HG03159 (cell line): ENCODE data around the gene FUT6.
A peak's percentile ranks its signal among the peaks of the same experiment; 100 is the strongest.

ENCODE experiments used
- ATAC-seq: cut with Tn5 transposase; IDR thresholded peaks from one replicate; pipeline ENCODE4 v1.9.1; 2021; ENCODE audit warnings: mild to moderate bottlenecking, moderate library complexity; ENCODE audit not compliant: unreplicated experiment

Gene FUT6

GRCh38 chr19:5806905-5807304, 32.6 kb downstream of the FUT6 start:
- no peak for ATAC-seq

- ATAC-seq = no peak
Observed at GRCh38 chr19:5806133-5806489, 33.4 kb downstream of the FUT6 start.

GRCh38 chr19:5805462-5806132, 33.9 kb downstream of the FUT6 start:
- ATAC-seq = no peak

GRCh38 chr19:5804516-5805461, 34.7 kb downstream of the FUT6 start, which contains the start of gene NRTN:
Gene NRTN (plus strand): TSS chr19:5805067. CDS start chr19:5824166, 19,099 bp downstream.
- ATAC-seq = no peak

GRCh38 chr19:5803752-5804515, 35.6 kb downstream of the FUT6 start:
- ATAC-seq = no peak

- ATAC-seq = no peak
Observed at GRCh38 chr19:5803441-5803751, 36.1 kb downstream of the FUT6 start.

GRCh38 chr19:5801796-5802619, 37.5 kb downstream of the FUT6 start:
- no peak for ATAC-seq

- no peak for ATAC-seq
Observed at GRCh38 chr19:5800361-5801270, 38.9 kb downstream of the FUT6 start.

GRCh38 chr19:5799247-5800241, 40.0 kb downstream of the FUT6 start:
- no peak for ATAC-seq

GRCh38 chr19:5798244-5798643, 41.3 kb downstream of the FUT6 start:
- no peak for ATAC-seq

GRCh38 chr19:5795382-5795919, 44.1 kb downstream of the FUT6 start:
- ATAC-seq = no peak

GRCh38 chr19:5793188-5793587, 46.3 kb downstream of the FUT6 start:
- ATAC-seq = no peak

- ATAC-seq = no peak
Observed at GRCh38 chr19:5792224-5792623, 47.3 kb downstream of the FUT6 start.

GRCh38 chr19:5790559-5791520, 48.7 kb downstream of the FUT6 start, which contains the start of gene DUS3L:
Gene DUS3L (minus strand): TSS chr19:5791163. CDS start chr19:5791141, 22 bp downstream.
- ATAC-seq = peak; percentile 86

GRCh38 chr19:5789886-5790558, 49.5 kb downstream of the FUT6 start:
- ATAC-seq = no peak

- no peak for ATAC-seq
Observed at GRCh38 chr19:5789351-5789761, 50.1 kb downstream of the FUT6 start.
